ENCODE measurements around the gene UGT8.

DNA sequence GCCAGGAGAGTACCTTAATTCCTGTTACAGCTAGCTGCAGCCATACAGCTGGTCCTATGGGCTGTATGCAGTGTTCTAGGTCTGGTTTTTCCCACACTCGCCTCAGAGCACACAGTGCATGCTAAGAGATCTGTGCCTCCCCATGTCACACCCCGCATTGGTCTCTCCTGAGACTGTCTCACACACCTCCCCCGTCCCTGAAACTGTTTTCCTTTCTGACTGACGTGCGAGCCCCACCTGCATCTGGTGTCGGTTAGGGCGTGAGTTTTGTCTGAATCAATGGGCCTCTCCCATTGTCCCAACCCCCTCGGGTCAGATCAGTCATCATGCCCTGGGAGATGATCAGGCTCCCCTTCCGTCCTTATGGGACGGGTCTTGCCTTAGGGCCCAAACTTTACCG lies 3.4 kb upstream of the UGT8 start:
- TF ChIP-seq ZBTB49 (tag by site-specific recombination; IDR thresholded peaks at IDR 0.05; ENCODE audit: low read depth) (no peak), CTCF (tag by site-specific recombination; IDR thresholded peaks at IDR 0.05) (no peak), ZNF274 (IDR thresholded peaks at IDR 0.05; ENCODE audit: low read length) (no peak), ZNF274 (tag by site-specific recombination; IDR thresholded peaks at IDR 0.05; ENCODE audit: borderline replicate concordance) (no peak), ZNF596 (tag by site-specific recombination; IDR thresholded peaks at IDR 0.05) (no peak), ZNF366 (tag by site-specific recombination; conservative IDR thresholded peaks at IDR 0.05) (no peak)

Measured in HEK293 (cell line).